ENCODE results near the gene PCBP3.
"Not testable (repeated sequence)": the region's sequence is repeated elsewhere in the genome, so short reads cannot be mapped to it uniquely, and the experiment has no call there.

The PCBP3 gene

DNA sequence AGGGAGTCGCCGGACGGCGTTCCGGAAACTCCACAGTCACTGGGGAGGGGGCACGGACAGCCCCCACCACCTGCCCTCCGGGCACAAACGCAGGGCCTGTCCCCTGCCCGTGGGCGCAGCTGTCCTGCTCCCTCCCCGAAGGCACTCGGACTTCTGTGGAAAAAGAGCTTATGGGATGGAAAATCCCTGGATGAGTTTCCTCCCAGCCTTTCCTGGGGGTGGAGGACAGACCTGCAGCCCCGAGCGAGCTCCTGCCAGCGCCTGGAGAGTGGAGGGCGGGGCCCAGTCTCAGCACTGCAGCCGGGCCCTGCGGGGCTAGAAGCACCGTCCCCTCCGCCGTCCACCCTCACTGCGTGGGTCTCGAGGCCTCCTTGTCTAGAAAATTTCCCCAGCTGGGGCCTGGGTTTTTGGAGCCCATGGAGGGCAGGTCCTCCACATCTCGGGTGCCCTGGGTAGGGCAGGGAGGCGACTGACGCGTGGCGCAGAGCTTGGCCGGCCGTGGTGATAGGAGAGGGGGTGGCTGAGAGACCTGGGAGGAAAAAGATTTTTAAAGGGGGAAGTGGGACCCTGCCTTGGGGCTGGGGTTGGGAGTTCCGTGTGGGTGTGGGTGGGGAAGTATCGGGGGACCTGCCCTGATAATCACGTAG is 331.6 kb downstream of the PCBP3 start:
- Histone ChIP-seq H3K9me3 (ENCODE audit: insufficient read depth, low read length) (no peaks in the 10 kb centered on the region), H3K4me1 (ENCODE audit: insufficient read depth, insufficient read length) (peaks cover 33% of the 10 kb centered on the region), H3K9ac (ENCODE audit: insufficient read length, low read depth) (peak overlapping the region; percentile 92), H3K27me3 (ENCODE audit: insufficient read depth, insufficient read length) (peaks cover 18% of the 10 kb centered on the region), H3K36me3 (ENCODE audit: insufficient read depth, insufficient read length, low read length) (no peaks in the 10 kb centered on the region), H3K4me3 (ENCODE audit: insufficient read length, low read depth) (peak overlapping the region; percentile 75)
- DNase-seq (ENCODE audit: low read depth, low spot score) = no peak
- TF ChIP-seq SUZ12 (IDR thresholded peaks at IDR 0.05; ENCODE audit: extremely low read depth, insufficient read depth, insufficient read length) (no peak), YY1 (IDR thresholded peaks at IDR 0.05; ENCODE audit: insufficient read depth, insufficient read length) (no peak), ZNF274 (IDR thresholded peaks at IDR 0.05; ENCODE audit: low read depth, low read length) (no peak)

DNA sequence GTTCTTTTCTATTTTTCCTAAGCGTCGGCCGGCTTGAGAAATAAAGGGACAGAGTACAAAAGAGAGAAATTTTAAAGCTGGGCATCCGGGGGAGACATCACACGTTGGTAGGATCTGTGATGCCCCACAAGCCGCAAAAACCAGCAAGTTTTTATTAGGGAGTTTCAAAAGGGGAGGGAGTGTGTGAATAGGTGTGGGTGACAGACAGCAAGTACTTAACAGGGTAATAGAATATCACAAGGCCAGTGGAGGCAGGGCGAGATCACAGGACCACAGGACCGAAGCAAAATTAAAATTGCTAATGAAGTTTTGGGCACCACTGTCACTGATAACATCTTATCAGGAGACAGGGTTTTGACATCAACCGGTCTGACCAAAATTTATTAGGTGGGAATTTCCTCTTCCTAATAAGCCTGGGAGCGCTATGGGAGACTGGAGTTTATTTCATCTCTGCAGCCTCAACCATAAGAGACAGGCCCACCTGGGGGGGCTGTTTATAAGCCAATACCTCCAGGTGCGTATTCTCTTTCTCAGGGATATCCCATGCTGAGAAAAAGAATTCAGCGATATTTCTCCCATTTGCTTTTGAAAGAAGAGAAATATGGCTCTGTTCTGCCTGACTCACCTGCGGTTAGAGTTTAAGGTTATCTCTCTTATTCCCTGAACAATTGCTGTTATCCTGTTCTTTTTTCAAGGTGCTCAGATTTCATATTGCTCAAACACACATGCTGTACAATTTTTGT is 332.3 kb downstream of the PCBP3 start:
- peaks cover 25% of the 10 kb centered on the region for H3K27me3 ChIP-seq (ENCODE audit: insufficient read depth, insufficient read length)
- peak overlapping the region; percentile 75 for H3K4me3 ChIP-seq (ENCODE audit: insufficient read length, low read depth)
- H3K9me3 ChIP-seq (ENCODE audit: insufficient read depth, low read length); H3K36me3 ChIP-seq (ENCODE audit: insufficient read depth, insufficient read length, low read length); DNase-seq (ENCODE audit: low read depth, low spot score): not testable (repeated sequence)
- peaks cover 26% of the 10 kb centered on the region for H3K4me1 ChIP-seq (ENCODE audit: insufficient read depth, insufficient read length)
- peak overlapping the region; percentile 92 for H3K9ac ChIP-seq (ENCODE audit: insufficient read length, low read depth)

DNA sequence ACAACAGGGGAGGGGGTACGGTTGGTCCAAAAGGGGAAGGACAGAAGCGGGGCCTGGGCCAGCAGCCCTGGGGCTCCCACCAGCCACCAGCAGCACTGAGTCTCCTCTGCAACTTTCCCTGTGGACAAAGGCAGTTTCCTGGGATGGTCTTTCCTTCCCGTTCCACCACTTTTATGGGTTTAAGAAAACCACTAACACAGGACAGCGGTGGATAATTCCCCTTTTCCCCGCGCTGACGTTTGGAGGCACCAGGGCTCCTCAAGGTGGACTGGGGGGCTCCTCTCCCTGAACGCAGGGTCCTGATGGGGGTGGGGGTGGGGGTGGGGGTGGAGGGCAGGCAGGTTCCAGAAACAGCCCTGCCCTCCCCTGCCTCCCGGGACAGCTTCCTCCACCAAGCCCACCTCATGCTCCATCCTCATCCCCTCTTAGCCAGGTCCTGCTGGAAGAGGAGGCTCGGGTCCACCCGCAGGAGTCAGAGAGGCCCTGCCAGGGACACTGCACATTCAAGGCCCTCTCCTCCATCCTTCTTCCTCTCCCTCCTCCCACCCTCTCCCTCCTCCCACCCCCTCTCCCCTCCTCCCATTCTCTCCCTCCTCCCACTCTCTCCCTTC is 333.3 kb downstream of the PCBP3 start:
- no peaks in the 10 kb centered on the region for H3K36me3 ChIP-seq (ENCODE audit: insufficient read depth, insufficient read length, low read length)
- peaks cover 19% of the 10 kb centered on the region for H3K4me1 ChIP-seq (ENCODE audit: insufficient read depth, insufficient read length)
- H3K27me3 ChIP-seq (ENCODE audit: insufficient read depth, insufficient read length) = peaks cover 27% of the 10 kb centered on the region
- H3K9ac ChIP-seq (ENCODE audit: insufficient read length, low read depth) = peak overlapping the region; percentile 58
- no peak for DNase-seq (ENCODE audit: low read depth, low spot score)
- no peaks in the 10 kb centered on the region for H3K9me3 ChIP-seq (ENCODE audit: insufficient read depth, low read length)
- no peak overlapping the region for H3K4me3 ChIP-seq (ENCODE audit: insufficient read length, low read depth)
- no peak for TF ChIP-seq SUZ12 (IDR thresholded peaks at IDR 0.05; ENCODE audit: extremely low read depth, insufficient read depth, insufficient read length)
- no peak for TF ChIP-seq YY1 (IDR thresholded peaks at IDR 0.05; ENCODE audit: insufficient read depth, insufficient read length)
- TF ChIP-seq ZNF274 (IDR thresholded peaks at IDR 0.05; ENCODE audit: low read depth, low read length) = no peak

DNA sequence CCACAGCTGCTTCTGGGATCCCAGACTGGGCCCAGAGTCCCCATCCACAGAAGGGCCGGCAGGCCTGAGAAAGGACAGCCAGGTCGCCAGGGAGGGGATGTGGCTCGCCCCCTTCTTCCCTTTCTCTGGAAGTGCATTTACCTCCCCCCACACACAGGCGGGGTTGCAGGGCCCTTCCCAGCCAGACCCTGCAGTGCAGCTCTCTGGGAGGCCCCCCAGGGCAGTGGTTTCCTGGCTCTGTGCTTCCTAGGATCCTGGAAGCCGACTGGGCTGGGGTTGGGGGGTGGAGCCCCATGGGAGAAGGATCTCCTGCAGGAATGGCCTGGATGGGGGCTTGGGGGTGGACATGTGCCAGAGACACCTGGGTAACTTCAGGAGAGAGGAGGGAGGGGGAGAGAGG is 333.9 kb downstream of the PCBP3 start:
- DNase-seq (ENCODE audit: low read depth, low spot score) = no peak
- TF ChIP-seq YY1 (IDR thresholded peaks at IDR 0.05; ENCODE audit: insufficient read depth, insufficient read length) (no peak), ZNF274 (IDR thresholded peaks at IDR 0.05; ENCODE audit: low read depth, low read length) (no peak), SUZ12 (IDR thresholded peaks at IDR 0.05; ENCODE audit: extremely low read depth, insufficient read depth, insufficient read length) (no peak)
- Histone ChIP-seq H3K4me3 (ENCODE audit: insufficient read length, low read depth) (peak overlapping the region; percentile 8), H3K4me1 (ENCODE audit: insufficient read depth, insufficient read length) (peaks cover 13% of the 10 kb centered on the region), H3K9me3 (ENCODE audit: insufficient read depth, low read length) (no peaks in the 10 kb centered on the region), H3K9ac (ENCODE audit: insufficient read length, low read depth) (peak overlapping the region; percentile 23), H3K36me3 (ENCODE audit: insufficient read depth, insufficient read length, low read length) (no peaks in the 10 kb centered on the region), H3K27me3 (ENCODE audit: insufficient read depth, insufficient read length) (peaks cover 28% of the 10 kb centered on the region)

DNA sequence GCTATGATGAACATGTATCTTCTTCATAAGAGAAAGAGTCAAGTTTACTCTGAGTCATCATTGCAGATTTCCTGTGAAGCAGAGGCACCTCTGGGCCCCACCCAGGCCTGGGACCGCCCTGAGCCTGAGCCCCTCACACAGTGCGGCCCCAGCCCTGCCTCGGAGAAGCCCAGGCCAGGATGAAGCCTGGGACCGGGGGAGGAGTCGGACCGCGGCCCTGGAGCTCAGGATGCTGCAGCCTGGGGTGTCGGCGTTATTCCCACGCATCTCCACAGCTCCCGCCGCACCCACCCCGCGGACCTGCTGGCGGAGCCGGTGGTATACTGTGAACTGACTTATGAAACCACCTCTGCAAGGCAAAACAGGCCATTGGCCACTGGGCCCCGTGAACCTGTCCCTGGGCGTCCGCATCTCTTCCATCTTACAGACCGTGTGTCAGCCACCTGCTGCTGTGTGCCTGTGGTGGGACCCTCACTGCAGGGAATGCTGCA is 335.7 kb downstream of the PCBP3 start:
- Histone ChIP-seq H3K9me3 (ENCODE audit: insufficient read depth, low read length) (no peaks in the 10 kb centered on the region), H3K4me1 (ENCODE audit: insufficient read depth, insufficient read length) (peaks cover 24% of the 10 kb centered on the region), H3K4me3 (ENCODE audit: insufficient read length, low read depth) (no peak overlapping the region), H3K36me3 (ENCODE audit: insufficient read depth, insufficient read length, low read length) (peaks cover 10% of the 10 kb centered on the region), H3K27me3 (ENCODE audit: insufficient read depth, insufficient read length) (peaks cover 28% of the 10 kb centered on the region), H3K9ac (ENCODE audit: insufficient read length, low read depth) (no peak overlapping the region)
- DNase-seq (ENCODE audit: low read depth, low spot score) = no peak
- TF ChIP-seq ZNF274 (IDR thresholded peaks at IDR 0.05; ENCODE audit: low read depth, low read length) (no peak), SUZ12 (IDR thresholded peaks at IDR 0.05; ENCODE audit: extremely low read depth, insufficient read depth, insufficient read length) (no peak), YY1 (IDR thresholded peaks at IDR 0.05; ENCODE audit: insufficient read depth, insufficient read length) (no peak)

DNA sequence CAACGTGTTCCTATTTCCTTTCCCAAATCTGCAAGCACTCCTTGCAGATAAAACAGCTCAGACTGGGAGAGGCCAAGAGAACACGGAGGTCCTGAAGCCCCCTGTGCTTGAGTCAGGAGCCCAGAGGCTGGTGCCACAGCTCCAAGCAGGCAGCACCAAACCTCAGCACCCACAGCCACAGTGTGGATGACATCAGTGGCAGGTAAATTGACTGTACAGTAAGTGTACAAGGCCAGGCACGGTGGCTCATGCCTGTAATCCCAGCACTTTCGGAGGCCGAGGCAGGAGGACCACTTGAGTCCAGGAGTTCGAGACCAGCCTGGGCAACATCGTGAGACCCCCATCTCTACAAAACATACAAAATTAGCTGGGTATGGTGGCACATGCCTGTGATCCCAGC is 336.1 kb downstream of the PCBP3 start:
- H3K9me3 ChIP-seq (ENCODE audit: insufficient read depth, low read length) = no peaks in the 10 kb centered on the region
- H3K27me3 ChIP-seq (ENCODE audit: insufficient read depth, insufficient read length) = peaks cover 28% of the 10 kb centered on the region
- TF ChIP-seq SUZ12 (IDR thresholded peaks at IDR 0.05; ENCODE audit: extremely low read depth, insufficient read depth, insufficient read length) = no peak
- no peak for TF ChIP-seq YY1 (IDR thresholded peaks at IDR 0.05; ENCODE audit: insufficient read depth, insufficient read length)
- TF ChIP-seq ZNF274 (IDR thresholded peaks at IDR 0.05; ENCODE audit: low read depth, low read length) = no peak
- no peak overlapping the region for H3K4me3 ChIP-seq (ENCODE audit: insufficient read length, low read depth)
- DNase-seq (ENCODE audit: low read depth, low spot score) = no peak
- H3K36me3 ChIP-seq (ENCODE audit: insufficient read depth, insufficient read length, low read length) = peaks cover 15% of the 10 kb centered on the region
- peaks cover 21% of the 10 kb centered on the region for H3K4me1 ChIP-seq (ENCODE audit: insufficient read depth, insufficient read length)
- no peak overlapping the region for H3K9ac ChIP-seq (ENCODE audit: insufficient read length, low read depth)

DNA sequence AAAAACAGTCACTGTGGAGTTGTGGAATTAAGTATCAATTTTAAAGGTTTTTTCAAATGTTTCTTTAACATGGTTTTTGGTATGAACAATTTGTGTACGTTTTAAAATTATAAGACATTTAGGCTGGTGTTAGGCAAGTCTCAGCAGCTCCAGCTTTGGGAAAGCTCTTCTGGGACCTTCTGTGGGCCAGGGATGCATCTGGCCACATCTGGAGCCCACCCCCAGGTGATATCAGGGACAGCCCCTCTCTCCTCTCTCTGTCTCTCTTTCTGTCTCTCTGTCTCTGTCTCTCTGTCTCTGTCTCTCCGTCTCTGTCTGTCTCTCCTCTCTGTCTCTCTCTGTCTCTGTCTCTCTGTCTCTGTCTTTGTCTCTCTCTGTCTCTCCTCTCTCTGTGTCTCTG is 336.7 kb downstream of the PCBP3 start:
- Histone ChIP-seq H3K4me3 (ENCODE audit: insufficient read length, low read depth) (no peak overlapping the region), H3K9ac (ENCODE audit: insufficient read length, low read depth) (no peak overlapping the region), H3K27me3 (ENCODE audit: insufficient read depth, insufficient read length) (peaks cover 28% of the 10 kb centered on the region), H3K4me1 (ENCODE audit: insufficient read depth, insufficient read length) (peaks cover 18% of the 10 kb centered on the region), H3K9me3 (ENCODE audit: insufficient read depth, low read length) (no peaks in the 10 kb centered on the region), H3K36me3 (ENCODE audit: insufficient read depth, insufficient read length, low read length) (peaks cover 21% of the 10 kb centered on the region)
- no peak for TF ChIP-seq SUZ12 (IDR thresholded peaks at IDR 0.05; ENCODE audit: extremely low read depth, insufficient read depth, insufficient read length)
- no peak for TF ChIP-seq ZNF274 (IDR thresholded peaks at IDR 0.05; ENCODE audit: low read depth, low read length)
- no peak for TF ChIP-seq YY1 (IDR thresholded peaks at IDR 0.05; ENCODE audit: insufficient read depth, insufficient read length)
- no peak for DNase-seq (ENCODE audit: low read depth, low spot score)
